Peyer's patch (tissue), 4 donors: Measurements from ENCODE around the gene RNF220.

Experiments
- CTCF ChIP-seq, 6 experiments: fragments of 450-650 bp in 4 of 6; fragments of 200-600 bp in 2 of 6; sonication (generic) in 1 of 6; IDR thresholded peaks; one replicate each; pipeline ENCODE4 v1.5.1; 2017 to 2019; ENCODE audit warnings: antibody characterized with exemption in 6 of 6, mild to moderate bottlenecking in 3 of 6, moderate library complexity in 1 of 6
- POLR2A ChIP-seq, 2 donors: fragments of 450-650 bp; IDR thresholded peaks; one replicate each; pipeline ENCODE4 v1.5.1; 2017; ENCODE audit warnings: antibody characterized with exemption in 2 of 2, mild to moderate bottlenecking in 2 of 2, moderate library complexity in 2 of 2

- TF ChIP-seq CTCF (IDR thresholded peaks at IDR 0.05) (no peak), POLR2A (IDR thresholded peaks at IDR 0.05) (no peak)
These were observed 296.1 kb downstream of the RNF220 start for GRCh38 chr1:44701141-44701573.
